ENCODE data around the gene ACOT7.

- TF ChIP-seq, protein P1, sequence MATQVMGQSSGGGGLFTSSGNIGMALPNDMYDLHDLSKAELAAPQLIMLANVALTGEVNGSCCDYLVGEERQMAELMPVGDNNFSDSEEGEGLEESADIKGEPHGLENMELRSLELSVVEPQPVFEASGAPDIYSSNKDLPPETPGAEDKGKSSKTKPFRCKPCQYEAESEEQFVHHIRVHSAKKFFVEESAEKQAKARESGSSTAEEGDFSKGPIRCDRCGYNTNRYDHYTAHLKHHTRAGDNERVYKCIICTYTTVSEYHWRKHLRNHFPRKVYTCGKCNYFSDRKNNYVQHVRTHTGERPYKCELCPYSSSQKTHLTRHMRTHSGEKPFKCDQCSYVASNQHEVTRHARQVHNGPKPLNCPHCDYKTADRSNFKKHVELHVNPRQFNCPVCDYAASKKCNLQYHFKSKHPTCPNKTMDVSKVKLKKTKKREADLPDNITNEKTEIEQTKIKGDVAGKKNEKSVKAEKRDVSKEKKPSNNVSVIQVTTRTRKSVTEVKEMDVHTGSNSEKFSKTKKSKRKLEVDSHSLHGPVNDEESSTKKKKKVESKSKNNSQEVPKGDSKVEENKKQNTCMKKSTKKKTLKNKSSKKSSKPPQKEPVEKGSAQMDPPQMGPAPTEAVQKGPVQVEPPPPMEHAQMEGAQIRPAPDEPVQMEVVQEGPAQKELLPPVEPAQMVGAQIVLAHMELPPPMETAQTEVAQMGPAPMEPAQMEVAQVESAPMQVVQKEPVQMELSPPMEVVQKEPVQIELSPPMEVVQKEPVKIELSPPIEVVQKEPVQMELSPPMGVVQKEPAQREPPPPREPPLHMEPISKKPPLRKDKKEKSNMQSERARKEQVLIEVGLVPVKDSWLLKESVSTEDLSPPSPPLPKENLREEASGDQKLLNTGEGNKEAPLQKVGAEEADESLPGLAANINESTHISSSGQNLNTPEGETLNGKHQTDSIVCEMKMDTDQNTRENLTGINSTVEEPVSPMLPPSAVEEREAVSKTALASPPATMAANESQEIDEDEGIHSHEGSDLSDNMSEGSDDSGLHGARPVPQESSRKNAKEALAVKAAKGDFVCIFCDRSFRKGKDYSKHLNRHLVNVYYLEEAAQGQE (IDR thresholded peaks at IDR 0.05; ENCODE audit: low read depth) = no peak
- no peak for TF ChIP-seq TCF12 (IDR thresholded peaks at IDR 0.05; ENCODE audit: low read depth)
- TF ChIP-seq MAX (IDR thresholded peaks at IDR 0.05) = no peak
- no peak for TF ChIP-seq EP300 (IDR thresholded peaks at IDR 0.05; ENCODE audit: borderline replicate concordance)
These were observed 145.3 kb downstream of the ACOT7 start for GRCh38 chr1:6248161-6248776.
